ENCODE results near the gene PHOSPHO2.

Gene PHOSPHO2

GRCh38 chr2:169694113-169694893 is at the start of gene PHOSPHO2, which contains the start of gene CFAP210:
PHOSPHO2 (plus strand) TSS chr2:169694469; CDS start chr2:169700972, 6,503 bp downstream.
CFAP210 (minus strand) TSS chr2:169694405; CDS start chr2:169694327, 78 bp downstream.
- peak; percentile 94 to 99 (median 99) for DNase-seq (ENCODE audit: low read depth in 3 of 3)

- DNase-seq (ENCODE audit: low read depth in 3 of 3), result no peak
Observed at GRCh38 chr2:169647496-169647895, 46.8 kb upstream of the PHOSPHO2 start.

GRCh38 chr2:169649278-169649677 is 45.0 kb upstream of the PHOSPHO2 start:
- no peak for DNase-seq (ENCODE audit: low read depth in 3 of 3)

DNA sequence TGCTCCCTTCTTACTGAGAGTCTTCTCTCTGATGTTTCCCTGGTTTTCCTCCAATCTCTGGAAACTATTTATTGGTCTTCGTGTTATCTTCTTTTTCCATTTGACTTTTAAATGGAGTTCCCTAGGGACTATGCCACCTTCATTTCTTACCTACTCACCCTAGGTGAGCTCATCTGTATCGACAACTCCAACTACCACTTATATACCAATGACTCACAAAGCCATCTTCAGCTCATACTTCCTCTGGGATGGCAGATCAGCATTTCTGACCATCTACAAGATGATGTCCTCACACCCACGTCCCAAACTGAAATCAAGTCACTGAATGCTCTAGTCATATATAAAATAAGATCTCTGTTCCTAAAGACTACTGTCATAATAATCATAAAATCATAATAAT is 40.6 kb upstream of the PHOSPHO2 start:
- no peak for DNase-seq (ENCODE audit: low read depth in 3 of 3)

GRCh38 chr2:169656164-169656563 is 38.1 kb upstream of the PHOSPHO2 start:
- no peak for DNase-seq (ENCODE audit: low read depth in 3 of 3)

DNA sequence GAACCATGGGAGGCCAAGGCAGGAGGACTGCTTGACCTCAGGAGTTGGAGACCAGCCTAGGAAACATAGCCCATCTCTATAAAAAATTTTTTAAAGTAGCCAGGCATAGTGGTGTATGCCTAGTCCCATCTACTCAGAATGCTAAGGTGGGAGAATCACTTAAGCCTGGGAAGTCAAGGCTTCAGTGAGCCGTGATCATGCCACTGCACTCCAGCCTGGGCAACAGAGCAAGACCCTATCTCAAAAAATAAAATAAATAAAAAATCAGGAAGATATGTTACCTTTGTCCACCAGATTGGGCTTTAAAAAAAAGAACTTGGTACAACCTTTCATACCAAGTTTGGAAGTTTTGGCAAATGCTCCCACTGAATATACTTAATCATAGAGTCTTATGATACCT is 35.4 kb upstream of the PHOSPHO2 start:
- no peak for DNase-seq (ENCODE audit: low read depth in 3 of 3)

DNA sequence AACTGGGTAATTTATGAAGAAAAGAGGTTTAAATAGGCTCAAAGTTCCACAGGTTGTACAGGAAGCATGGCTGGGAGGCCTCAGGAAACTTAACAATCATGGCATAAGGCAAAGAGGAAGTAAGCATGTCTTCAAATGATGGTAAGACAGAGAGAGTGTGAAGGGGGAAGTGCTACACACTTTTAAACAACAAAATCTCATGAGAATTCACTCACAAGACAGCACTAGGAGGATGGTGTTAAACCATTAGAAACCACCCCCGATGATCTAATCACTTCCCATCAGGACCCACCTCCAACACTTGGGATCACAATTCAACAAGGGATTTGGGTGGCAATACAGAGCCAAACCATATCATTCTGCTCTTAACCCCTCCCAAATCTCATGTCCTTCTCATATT is 34.9 kb upstream of the PHOSPHO2 start:
- DNase-seq (ENCODE audit: low read depth in 3 of 3), result no peak

- DNase-seq (ENCODE audit: low read depth in 3 of 3), result no peak
Observed at GRCh38 chr2:169661265-169661664, 33.0 kb upstream of the PHOSPHO2 start.

- DNase-seq (ENCODE audit: low read depth in 3 of 3), result no peak
Observed at GRCh38 chr2:169662744-169663143, 31.5 kb upstream of the PHOSPHO2 start.

DNA sequence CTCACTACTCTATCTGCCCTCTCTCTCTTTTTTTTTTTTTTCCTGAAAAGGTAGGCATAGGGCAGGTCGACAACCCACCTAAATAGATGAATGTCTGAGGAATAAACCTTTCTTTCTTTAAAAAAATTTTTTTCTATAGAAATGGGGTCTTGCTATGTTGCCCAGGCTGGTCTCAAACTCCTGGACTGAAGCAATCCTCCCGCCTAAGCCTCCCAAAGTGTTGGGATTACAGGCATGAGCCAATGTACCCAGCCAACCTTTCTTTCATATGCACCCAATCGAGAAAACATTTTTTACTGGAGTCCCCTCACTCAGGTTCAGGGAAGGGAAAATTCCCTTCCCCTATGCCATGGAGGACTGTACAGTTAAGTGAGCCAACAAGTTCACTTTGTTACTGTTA is 31.0 kb upstream of the PHOSPHO2 start:
- DNase-seq (ENCODE audit: low read depth in 3 of 3), result no peak

GRCh38 chr2:169664600-169664977 is 29.7 kb upstream of the PHOSPHO2 start:
- no peak for DNase-seq (ENCODE audit: low read depth in 3 of 3)

DNA sequence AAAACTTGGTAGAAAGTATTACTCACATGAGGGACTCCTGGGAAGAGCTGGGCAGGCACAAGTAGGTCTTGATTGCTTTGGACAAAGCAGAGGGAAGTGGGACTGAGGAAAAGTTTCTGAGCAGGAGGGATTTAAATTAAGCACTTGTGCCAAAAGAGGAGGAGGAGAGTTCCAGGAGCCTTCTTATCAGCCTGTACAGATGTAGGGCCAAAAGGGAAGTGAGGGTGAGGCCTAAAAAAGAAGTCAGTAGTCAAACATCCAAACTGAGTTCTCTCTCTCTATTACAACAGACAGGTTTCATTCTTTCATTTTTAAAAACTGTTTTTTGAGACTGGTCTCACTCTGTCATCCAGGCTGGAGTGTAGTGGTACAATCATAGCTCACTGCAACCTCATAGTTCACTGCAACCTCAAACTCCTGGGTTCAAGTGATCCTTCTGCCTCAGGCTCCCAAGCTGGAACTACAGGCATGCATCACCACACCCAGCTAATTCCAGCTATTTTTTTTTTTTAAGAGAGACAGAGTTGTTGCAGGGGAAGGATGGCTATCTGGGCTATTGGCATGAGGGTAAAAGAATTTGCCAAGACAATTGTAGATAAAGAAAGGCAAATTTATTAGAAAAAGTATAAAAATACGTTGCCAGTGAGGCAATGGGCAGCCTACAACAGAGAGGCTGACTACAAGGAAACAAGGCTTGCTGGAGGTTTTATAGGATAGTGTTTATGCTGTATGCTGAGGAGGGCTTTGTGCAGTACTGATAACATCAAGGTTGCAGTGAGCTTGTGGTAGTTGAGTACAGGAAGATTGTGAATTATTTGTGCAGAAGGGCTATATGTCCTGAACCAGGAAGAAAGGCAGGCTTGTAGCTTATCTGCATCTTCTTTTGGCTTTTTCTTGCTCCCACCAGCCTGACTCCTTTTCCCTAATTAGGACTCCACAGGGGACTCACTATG is 29.0 kb upstream of the PHOSPHO2 start:
- no peak for DNase-seq (ENCODE audit: low read depth in 3 of 3)

GRCh38 chr2:169667583-169667982 is 26.7 kb upstream of the PHOSPHO2 start:
- no peak for DNase-seq (ENCODE audit: low read depth in 3 of 3)

GRCh38 chr2:169670215-169670651 is 24.0 kb upstream of the PHOSPHO2 start:
- no peak for DNase-seq (ENCODE audit: low read depth in 3 of 3)

DNA sequence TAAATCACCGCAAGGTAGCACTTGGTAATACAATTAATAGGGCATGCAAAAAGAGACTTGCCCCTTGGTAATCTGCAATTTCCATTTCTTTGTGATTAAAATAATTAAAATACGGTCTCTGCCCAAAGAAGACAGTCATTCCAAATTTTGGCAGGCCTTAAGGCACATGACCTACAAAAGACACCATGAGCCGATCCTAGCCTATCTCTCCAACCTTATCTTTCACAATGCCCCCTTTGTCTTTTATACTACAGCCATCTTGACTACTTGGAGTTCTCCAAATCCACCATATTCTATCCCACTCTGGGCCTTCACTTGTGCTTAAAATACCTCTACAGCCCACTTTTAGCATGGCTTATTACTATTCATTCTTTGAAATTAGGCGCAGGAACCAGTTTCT is 23.3 kb upstream of the PHOSPHO2 start:
- DNase-seq (ENCODE audit: low read depth in 3 of 3), result no peak

DNA sequence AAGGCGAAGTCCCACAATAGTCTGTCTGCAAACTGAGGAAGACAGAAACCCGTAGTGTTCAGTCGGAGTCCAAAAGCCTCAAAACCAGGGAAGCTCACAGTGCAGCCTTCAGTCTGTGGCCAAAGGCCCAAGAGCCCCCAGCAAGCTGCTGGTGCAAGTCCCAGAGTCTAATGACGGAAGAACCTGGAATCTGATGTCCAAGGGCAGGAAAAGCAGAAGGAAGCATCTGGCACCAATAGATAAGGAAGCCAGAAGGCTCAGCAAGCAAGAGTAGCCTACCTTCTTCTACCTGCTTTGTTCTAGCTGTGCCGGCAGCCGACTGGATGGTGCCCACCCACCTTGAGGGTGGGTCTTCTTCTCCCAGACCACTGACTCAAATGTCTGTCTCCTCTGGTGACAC is 21.9 kb upstream of the PHOSPHO2 start:
- DNase-seq (ENCODE audit: low read depth in 3 of 3), result no peak

- DNase-seq (ENCODE audit: low read depth in 3 of 3), result no peak
Observed at GRCh38 chr2:169673106-169673505, 21.2 kb upstream of the PHOSPHO2 start.

DNA sequence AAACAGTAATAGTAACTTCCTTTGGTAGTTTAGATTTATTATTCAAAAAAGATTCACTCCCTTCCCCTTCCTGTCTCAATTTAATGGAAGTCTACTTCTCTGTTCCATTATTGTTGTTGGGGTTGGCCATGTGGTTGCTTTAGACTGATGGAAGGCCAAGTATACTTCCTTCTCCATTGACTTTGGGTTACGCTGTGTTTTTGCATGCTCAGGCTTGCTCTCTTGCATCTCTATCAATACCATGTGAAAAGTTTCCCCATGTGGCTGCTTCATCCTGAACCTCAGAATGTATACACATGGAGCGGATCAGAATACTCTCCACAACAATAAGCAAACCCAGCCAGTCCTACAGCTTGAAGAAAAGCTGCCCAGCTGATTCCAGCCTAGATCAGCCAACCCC is 20.3 kb upstream of the PHOSPHO2 start:
- no peak for DNase-seq (ENCODE audit: low read depth in 3 of 3)

- no peak for DNase-seq (ENCODE audit: low read depth in 3 of 3)
Observed at GRCh38 chr2:169676357-169676756, 17.9 kb upstream of the PHOSPHO2 start.

DNA sequence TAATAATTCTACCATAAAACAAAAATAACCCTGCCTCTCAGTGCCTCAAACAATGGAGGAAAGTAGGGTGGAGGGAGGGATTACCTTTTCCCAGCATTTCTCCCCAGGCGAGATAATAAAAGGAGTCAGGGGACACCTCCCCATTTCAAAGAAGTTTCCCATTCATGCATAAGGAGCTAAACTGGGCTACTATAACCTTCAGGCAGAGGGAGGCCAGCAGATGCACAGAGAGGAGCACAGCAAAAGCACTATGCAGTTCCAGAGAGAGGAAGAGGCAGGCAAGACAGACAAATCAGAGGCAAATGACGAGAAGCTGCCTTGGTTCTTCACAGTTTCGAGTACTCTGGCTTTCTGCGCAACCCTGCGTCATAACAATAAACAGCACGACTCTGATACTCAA is 17.4 kb upstream of the PHOSPHO2 start:
- no peak for DNase-seq (ENCODE audit: low read depth in 3 of 3)

GRCh38 chr2:169683054-169683424 is 11.2 kb upstream of the PHOSPHO2 start:
- DNase-seq (ENCODE audit: low read depth in 3 of 3), result no peak

- no peak for DNase-seq (ENCODE audit: low read depth in 3 of 3)
Observed at GRCh38 chr2:169683425-169684134, 10.7 kb upstream of the PHOSPHO2 start.

Data from stimulated activated CD4-positive, alpha-beta T cell treated with anti-CD3 and anti-CD28 coated beads, TNF-alpha, amount 100 ng/mL, for 24 hours (primary cell).